Left forelimb (tissue), 1 donor: Measurements from ENCODE around the gene SERINC5.
"Not testable (repeated sequence)": the region's sequence is repeated elsewhere in the genome, so short reads cannot be mapped to it uniquely, and the experiment has no call there.

Source experiments
- DNase-seq: peaks from one replicate; pipeline ENCODE4 v3.0.0-alpha.2; 2018; ENCODE audit warnings: low spot score

The SERINC5 gene

GRCh38 chr5:80198399-80198798 is 57.4 kb downstream of the SERINC5 start:
- no peak for DNase-seq

DNA sequence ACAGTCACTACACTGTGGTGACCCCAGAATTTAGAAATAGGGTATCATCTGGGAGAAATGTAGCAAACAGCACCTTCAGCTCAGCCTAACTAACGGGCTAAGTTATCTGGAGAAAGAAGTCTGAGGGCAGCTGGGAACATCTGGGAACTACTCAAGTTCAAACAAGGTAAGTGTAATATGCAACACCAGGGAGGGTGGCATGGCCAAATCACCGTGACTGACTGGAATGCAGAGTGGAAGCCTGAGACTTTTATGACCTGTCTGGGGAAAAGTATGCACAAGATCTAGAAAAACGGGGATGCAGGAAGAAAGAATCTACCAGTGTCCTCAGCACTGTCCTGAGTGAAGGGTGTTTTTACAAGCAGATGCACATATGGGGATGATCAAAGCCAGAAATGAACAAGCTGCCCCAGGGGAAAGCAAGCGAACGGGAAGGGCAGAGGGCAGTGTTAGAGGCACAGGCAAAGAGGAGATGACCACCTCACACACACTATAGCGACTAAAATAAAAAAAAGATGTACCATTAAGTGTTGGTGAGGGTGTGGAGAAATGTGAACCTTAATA is 59.9 kb downstream of the SERINC5 start:
- no peak for DNase-seq

- DNase-seq: no peak
Measured at GRCh38 chr5:80194468-80194867, 61.4 kb downstream of the SERINC5 start.

DNA sequence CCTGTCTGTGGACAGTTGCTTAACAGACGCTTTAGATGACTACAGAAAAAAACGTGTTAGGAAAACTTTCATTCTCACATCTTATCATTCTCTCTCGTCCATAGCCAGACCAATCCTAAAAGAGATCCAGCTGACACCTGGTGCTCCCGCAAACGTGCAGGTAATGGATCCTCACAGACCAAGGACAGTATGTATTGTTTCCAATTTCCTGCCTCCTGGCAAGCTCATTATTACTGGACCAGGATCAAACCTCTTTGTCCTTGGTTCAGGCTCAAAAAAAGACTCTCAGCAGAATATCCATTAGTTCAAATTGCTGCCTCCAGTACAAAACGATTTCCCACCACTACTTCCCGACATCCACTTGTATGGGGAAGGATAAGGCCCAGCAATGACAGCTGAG is 62.4 kb downstream of the SERINC5 start:
- DNase-seq: no peak

GRCh38 chr5:80192507-80193241 is 63.2 kb downstream of the SERINC5 start:
- no peak for DNase-seq

DNA sequence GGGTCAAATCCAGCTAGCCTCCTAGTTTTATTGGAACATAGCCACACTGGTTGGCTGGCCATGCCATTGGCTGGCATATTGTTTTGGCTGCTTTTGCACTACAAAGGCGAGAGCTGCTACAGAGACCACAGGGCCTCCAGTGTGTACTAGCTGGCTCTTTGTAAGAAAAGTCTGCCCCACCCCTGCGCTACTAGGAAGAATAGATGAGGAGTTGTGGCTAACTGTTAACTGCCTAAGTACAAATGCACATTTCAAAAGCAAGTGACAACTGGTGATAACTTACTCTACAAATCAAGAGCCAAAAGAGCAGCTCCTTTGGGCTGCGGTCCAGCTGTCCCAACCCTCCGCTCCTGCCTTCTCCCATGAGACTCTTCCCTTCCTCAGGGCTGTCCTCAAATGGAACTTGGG is 63.9 kb downstream of the SERINC5 start:
- DNase-seq: no peak

DNA sequence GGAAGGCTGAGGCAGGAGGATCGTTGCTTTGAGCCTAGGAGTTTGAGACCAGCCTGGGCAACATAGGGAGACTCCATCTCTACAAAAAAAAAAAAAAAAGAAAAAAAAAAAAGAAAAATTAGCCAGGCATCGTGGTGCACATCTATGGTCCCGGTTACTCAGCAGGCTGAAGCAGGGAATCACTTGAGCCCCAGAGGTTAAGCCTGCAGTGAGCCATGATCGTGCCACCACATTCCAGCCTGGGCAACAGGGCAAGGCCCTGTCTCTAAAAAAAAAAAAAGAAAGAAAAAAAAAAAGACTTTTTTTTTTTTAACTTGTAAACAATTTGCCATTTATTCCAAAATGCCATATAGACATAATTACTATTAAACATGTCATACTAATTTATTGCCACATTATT is 64.5 kb downstream of the SERINC5 start:
- DNase-seq: no peak

GRCh38 chr5:80190960-80191359 is 64.9 kb downstream of the SERINC5 start:
- DNase-seq: no peak

- DNase-seq: no peak
Measured at GRCh38 chr5:80189701-80190100, 66.1 kb downstream of the SERINC5 start.

DNA sequence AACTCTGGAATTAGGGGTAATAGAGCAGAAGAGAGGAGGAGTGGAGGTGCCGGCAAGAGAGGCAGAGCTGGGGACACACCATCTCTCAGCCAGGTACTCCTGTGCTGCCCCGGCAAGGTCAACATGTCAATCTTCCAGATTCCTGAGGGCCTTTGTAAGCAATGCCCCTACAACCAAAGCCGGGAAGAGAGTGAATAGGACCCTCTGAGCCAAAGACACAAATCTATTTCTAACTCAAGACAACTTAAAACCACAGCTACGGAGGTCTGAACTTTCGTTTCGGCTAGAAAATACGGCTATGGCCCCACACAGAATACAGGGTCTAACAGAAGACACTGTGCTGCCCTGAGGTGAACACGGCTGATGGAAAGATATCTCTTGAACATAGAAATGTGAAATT is 66.6 kb downstream of the SERINC5 start:
- no peak for DNase-seq

GRCh38 chr5:80187421-80188090 is 68.3 kb downstream of the SERINC5 start:
- DNase-seq: no peak

GRCh38 chr5:80185535-80185934 is 70.3 kb downstream of the SERINC5 start:
- not testable (repeated sequence) for DNase-seq

DNA sequence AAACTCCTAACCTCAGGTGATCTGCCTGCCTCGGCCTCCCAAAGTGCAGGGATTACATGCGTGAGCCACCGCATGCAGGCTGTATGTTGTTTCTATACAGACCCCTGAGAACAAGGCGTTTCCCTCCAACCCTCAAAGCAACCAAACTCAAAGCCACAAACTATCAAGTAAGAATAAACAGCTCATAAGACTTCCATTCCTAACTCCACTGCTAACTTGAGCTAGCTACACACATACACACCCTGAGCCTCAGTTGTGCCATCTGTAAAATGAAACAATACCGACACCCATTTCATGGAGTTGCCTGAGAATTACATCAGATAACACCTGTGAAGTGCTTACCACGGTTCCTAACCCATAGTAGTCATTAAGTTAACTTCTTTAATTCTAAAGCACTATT is 70.8 kb downstream of the SERINC5 start:
- DNase-seq: no peak

DNA sequence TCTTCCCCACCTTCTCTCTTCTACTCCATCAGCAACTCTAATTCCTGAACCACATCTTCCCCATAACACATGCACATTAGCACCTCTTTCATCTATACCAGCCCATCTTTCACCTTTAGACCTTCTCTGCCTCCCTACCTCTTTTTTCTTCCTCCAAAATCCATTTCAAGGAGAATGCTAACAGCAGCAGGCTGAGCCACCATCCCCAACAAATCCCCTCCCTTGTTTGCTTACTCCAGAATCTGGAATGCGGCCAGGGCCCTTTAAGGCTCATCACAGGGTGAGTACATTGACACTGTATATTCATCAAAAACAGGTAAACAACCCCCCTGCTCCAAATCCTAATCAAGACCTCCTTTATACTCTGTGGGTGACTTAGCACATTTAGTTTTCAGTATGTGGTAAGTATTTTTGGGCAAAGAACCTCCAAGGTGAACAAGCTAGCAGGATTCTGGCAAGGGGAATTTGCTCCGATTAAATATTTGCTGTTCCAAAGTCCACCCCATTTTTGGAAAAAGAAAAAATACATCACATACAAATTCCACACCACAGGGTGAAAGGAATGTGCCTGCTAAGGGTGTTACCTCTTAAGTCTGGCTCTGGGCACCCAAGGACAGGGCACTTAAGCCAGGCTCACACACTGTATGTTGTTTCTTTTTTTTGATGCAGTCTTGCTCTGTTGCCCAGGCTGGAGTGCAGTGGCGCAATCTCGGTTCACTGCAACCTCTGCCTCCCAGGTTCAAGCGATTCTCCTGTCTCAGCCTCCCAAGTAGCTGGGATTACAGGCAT is 71.4 kb downstream of the SERINC5 start:
- DNase-seq: no peak

DNA sequence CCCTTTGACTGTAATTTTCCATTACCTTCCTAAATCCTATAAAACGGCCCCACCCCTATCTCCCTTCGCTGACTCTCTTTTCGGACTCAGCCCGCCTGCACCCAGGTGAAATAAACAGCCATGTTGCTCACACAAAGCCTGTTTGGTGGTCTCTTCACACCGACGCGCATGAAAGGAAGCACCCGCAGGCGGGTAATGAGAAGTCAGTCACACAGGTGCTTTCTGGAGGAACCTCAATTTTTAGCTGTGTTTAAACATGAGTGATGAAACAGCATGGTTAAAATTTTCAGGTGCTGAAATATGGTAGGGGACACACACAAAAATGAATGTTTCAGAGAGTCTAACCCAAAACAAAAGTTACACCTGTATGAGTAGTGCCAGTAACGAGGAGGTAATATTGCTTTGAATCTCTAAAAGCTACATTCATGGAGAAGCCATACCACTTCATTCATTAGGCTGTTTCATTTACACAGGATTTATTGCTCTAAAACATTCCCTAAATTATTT is 72.1 kb downstream of the SERINC5 start:
- not testable (repeated sequence) for DNase-seq

GRCh38 chr5:80182809-80183580 is 72.9 kb downstream of the SERINC5 start:
- DNase-seq: no peak

DNA sequence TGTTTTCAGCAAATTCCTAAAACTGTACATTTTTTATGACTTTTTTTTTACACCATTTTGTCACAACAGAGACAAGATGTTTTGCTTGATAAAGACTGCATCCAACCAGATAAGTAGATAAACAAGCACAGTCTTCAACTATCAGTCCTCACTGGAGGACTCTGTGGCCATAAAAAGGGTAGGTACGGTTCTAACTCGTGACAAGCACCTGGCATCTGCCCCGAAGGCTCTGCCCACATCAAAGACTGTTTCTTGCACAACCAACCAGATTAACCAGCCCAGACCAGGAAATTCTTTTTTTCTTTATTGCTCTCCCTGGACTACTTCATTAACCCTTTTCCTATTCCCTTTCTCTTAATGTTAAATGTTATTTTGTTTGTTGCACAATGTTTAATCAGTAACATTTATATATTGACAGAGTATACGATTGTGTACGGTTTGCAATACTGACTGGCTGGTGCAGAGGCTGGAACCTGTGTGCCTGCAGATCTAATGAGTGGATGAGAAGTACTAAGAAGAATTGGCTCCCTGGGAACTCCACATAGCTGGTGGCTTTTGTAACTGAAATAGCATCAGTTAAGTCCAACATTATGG is 74.1 kb downstream of the SERINC5 start:
- no peak for DNase-seq

DNA sequence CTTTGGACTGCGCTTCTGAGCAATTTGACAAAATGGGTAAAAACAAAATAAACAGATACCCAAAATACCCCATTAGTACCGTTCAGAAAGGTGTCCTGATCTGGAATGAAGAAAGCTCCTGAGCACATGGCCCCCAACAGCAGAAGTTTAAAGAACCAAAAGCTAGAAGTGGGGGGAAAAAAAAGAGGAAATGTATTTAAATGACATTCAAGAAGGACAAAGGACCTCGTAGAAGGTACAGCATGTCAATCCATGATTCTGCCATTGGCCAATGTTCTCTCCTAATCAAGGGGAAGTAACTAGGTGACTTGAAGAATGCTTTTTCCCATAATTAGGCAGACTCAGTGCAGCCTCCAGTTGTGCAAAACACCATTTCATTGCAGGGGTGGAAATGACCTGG is 78.6 kb downstream of the SERINC5 start:
- DNase-seq: no peak

DNA sequence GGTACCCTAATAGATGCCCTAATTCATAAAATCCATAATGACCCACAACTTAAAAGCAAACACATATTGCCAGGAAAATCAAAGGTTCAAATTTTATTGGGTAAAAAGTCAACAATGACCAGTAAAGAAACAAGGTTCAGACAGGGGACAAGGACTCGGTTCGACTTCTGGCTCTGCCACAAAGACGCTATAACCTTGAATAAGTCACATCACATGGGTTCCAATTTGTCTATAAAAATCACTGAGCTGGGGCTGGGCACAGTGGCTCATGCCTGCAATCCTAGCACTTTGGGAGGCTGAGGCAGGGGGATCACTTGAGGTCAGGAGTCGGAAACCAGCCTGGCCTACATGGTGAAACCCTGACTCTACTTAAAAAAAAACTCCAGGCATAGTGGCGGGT is 80.5 kb downstream of the SERINC5 start:
- DNase-seq: no peak

GRCh38 chr5:80174790-80175189 is 81.1 kb downstream of the SERINC5 start:
- no peak for DNase-seq

DNA sequence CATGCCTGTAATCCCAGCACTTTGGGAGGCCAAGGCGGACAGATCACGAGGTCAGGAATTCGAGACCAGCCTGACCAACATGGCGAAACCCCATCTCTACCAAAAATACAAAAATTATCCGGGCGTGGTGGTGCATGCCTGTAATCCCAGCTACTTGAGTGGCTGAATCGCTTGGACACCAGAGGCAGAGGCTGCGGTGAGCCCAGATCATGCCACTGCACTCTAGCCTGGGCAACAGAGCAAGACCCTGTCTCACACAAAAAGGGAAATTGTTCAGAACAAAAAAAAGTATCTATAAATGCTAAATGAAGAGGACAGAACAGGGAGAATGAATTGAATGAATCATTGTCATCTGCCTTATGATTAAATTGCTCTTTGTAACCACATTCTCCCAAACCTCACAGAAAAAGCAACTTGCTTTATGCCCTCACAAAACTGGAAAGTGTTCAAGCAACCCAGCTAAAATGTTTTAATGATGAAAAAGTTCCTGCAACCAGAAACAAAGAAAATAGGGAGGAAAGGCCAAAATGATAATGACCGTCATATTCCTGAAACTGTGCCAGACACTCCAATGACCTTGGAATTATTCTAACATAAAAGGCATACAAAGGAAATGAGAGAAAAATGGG is 83.7 kb downstream of the SERINC5 start:
- no peak for DNase-seq
